RWPE2 (cell line): ENCODE results near the gene IFT88.

ENCODE experiments used
- ATAC-seq: fragments of 200-7000 bp; cut with Tn5 transposase; 3 replicates; pipeline ENCODE4 v1.9.1; 2021; ENCODE audit warnings: low read depth
- DNase-seq: peaks from one replicate; pipeline ENCODE4 v3.0.0-alpha.2; 2020; ENCODE audit warnings: low spot score
- H3K27ac ChIP-seq: fragments of 450-650 bp; 2 replicates; pipeline ENCODE4 v1.5.1; 2017; ENCODE audit warnings: mild to moderate bottlenecking; ENCODE audit not compliant: poor library complexity, severe bottlenecking
- H3K27me3 ChIP-seq: fragments of 250-450 bp; sonication (Bioruptor Pico); 2 replicates; pipeline ENCODE4 v1.5.1; 2021; ENCODE audit warnings: mild to moderate bottlenecking, moderate library complexity; ENCODE audit not compliant: insufficient read depth, poor library complexity, severe bottlenecking
- H3K36me3 ChIP-seq: fragments of 250-450 bp; sonication (Bioruptor Pico); 2 replicates; pipeline ENCODE4 v1.5.1; 2020; ENCODE audit warnings: low read depth, mild to moderate bottlenecking, moderate library complexity
- H3K4me1 ChIP-seq: fragments of 250-450 bp; sonication (Bioruptor Pico); 2 replicates; pipeline ENCODE4 v1.5.1; 2021; ENCODE audit warnings: mild to moderate bottlenecking, moderate library complexity; ENCODE audit not compliant: insufficient read depth, poor library complexity, severe bottlenecking
- H3K4me3 ChIP-seq: fragments of 250-450 bp; sonication (Bioruptor Pico); 2 replicates; pipeline ENCODE4 v1.5.1; 2021; ENCODE audit warnings: mild to moderate bottlenecking, moderate library complexity; ENCODE audit not compliant: severe bottlenecking
- H3K9me3 ChIP-seq: fragments of 250-450 bp; sonication (Bioruptor Pico); 2 replicates; pipeline ENCODE4 v1.5.1; 2021; ENCODE audit warnings: mild to moderate bottlenecking, moderate library complexity; ENCODE audit not compliant: severe bottlenecking
- CTCF ChIP-seq: fragments of 450-650 bp; IDR thresholded peaks from one replicate; pipeline ENCODE4 v1.5.1; 2017; ENCODE audit warnings: mild to moderate bottlenecking, moderate library complexity; ENCODE audit not compliant: poor library complexity, severe bottlenecking

The IFT88 gene

GRCh38 chr13:20536992-20537391 lies 30.0 kb upstream of the IFT88 start:
- TF ChIP-seq CTCF = no peak
- no peak overlapping the region for H3K4me3 ChIP-seq
- DNase-seq (no peak), ATAC-seq (no peak)
- no peaks in the 10 kb centered on the region for H3K36me3 ChIP-seq
- H3K4me1 ChIP-seq = no peaks in the 10 kb centered on the region
- H3K27ac ChIP-seq = no peak overlapping the region
- no peaks in the 10 kb centered on the region for H3K27me3 ChIP-seq
- H3K9me3 ChIP-seq = no peaks in the 10 kb centered on the region

GRCh38 chr13:20544201-20544923 lies 22.6 kb upstream of the IFT88 start:
- ATAC-seq = no peak
- H3K9me3 ChIP-seq = no peaks in the 10 kb centered on the region
- no peak overlapping the region for H3K4me3 ChIP-seq
- TF ChIP-seq CTCF = no peak
- no peaks in the 10 kb centered on the region for H3K4me1 ChIP-seq
- H3K36me3 ChIP-seq = no peaks in the 10 kb centered on the region
- no peak for DNase-seq
- H3K27ac ChIP-seq = no peak overlapping the region
- H3K27me3 ChIP-seq = no peaks in the 10 kb centered on the region

- ATAC-seq (no peak), DNase-seq (no peak)
- Histone ChIP-seq H3K27me3 (no peaks in the 10 kb centered on the region), H3K9me3 (no peaks in the 10 kb centered on the region), H3K36me3 (no peaks in the 10 kb centered on the region), H3K4me1 (no peaks in the 10 kb centered on the region), H3K4me3 (no peak overlapping the region), H3K27ac (no peak overlapping the region)
- no peak for TF ChIP-seq CTCF
Measured at GRCh38 chr13:20546556-20546955, 20.4 kb upstream of the IFT88 start.

- Histone ChIP-seq H3K27me3 (no peaks in the 10 kb centered on the region), H3K4me3 (no peak overlapping the region), H3K9me3 (no peaks in the 10 kb centered on the region), H3K27ac (no peak overlapping the region), H3K4me1 (no peaks in the 10 kb centered on the region), H3K36me3 (no peaks in the 10 kb centered on the region)
- ATAC-seq (no peak), DNase-seq (no peak)
- TF ChIP-seq CTCF = no peak
Measured at GRCh38 chr13:20547479-20547908, 19.5 kb upstream of the IFT88 start.

- ATAC-seq (no peak), DNase-seq (no peak)
- H3K9me3 ChIP-seq = no peaks in the 10 kb centered on the region
Measured at GRCh38 chr13:20550799-20551198, 16.2 kb upstream of the IFT88 start.

More at GRCh38 chr13:20550799-20551198, 16.2 kb upstream of the IFT88 start:
- Histone ChIP-seq H3K27me3 (no peaks in the 10 kb centered on the region), H3K4me1 (no peaks in the 10 kb centered on the region), H3K4me3 (no peak overlapping the region), H3K27ac (no peak overlapping the region), H3K36me3 (no peaks in the 10 kb centered on the region)
- TF ChIP-seq CTCF = peak; percentile 23
